Stimulated activated CD4-positive, alpha-beta T cell treated with anti-CD3 and anti-CD28 coated beads, TNF-alpha, amount 100 ng/mL, for 1 hour (primary cell): ENCODE results near the gene THSD4.

Experiments used
- DNase-seq, 3 donors: peaks; one replicate each; pipeline ENCODE4 v3.0.0-alpha.2; 2020; ENCODE audit warnings: low read depth in 3 of 3, low spot score in 1 of 3

Gene THSD4

DNA sequence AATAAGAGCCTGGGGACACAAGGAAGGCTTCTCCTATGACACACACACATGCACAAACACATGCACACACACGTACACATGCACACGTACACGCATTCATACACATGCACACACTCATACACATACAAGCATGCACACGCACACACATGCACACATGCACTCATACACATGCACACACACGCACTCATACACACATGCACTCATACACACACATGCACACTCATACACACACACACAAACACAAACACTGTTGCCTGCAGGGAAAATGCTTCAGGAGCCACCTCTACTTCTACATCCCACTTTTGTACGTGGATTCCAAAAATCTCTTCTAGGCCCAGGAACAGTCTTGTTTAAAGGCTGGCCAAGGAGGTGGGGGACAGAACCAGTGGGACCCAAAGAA lies 674.3 kb downstream of the THSD4 start:
- DNase-seq: no peak

DNA sequence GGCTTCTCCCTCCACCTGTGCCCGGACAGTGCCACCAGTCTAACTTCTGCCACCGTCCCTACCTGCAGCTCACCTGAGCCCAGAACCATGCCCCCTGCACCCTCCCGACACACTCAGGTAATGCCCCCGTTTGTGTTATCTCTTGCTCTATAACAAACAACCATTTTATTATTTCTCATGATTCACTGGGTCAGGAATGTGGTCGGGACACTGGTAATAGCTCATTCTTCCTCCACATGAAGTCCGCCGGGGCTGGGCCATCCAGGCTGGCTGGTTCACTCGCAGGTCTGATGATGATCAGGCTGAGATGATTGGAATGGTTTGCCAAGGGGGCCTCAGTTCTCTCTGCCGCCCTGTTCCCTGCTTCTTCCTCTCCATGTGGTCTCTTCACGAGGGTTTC lies 674.8 kb downstream of the THSD4 start:
- no peak for DNase-seq

GRCh38 chr15:71791975-71792374 lies 676.7 kb downstream of the THSD4 start:
- no peak for DNase-seq

GRCh38 chr15:71792521-71792920 lies 677.2 kb downstream of the THSD4 start:
- DNase-seq: no peak

DNA sequence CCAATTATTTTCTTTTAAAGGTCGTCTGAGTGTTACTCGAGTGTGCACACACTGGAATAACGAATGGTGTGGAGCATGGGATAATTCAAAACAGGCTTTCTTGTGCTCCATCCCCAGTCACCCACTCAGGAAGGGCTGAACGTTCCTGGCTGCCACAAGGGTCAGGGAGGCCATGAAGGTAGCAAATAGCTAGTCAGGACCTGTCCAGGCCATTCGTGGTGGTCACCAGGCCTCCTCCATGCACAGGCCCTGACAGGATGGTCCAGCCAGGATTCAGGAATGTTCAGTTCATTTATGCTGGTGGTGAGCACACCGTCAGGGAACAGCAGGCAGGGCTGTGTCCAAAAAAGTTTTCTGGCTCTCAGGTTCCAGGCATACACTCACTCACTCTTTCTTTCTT lies 683.4 kb downstream of the THSD4 start:
- no peak for DNase-seq

GRCh38 chr15:71800190-71800589 lies 684.9 kb downstream of the THSD4 start:
- DNase-seq: no peak

DNA sequence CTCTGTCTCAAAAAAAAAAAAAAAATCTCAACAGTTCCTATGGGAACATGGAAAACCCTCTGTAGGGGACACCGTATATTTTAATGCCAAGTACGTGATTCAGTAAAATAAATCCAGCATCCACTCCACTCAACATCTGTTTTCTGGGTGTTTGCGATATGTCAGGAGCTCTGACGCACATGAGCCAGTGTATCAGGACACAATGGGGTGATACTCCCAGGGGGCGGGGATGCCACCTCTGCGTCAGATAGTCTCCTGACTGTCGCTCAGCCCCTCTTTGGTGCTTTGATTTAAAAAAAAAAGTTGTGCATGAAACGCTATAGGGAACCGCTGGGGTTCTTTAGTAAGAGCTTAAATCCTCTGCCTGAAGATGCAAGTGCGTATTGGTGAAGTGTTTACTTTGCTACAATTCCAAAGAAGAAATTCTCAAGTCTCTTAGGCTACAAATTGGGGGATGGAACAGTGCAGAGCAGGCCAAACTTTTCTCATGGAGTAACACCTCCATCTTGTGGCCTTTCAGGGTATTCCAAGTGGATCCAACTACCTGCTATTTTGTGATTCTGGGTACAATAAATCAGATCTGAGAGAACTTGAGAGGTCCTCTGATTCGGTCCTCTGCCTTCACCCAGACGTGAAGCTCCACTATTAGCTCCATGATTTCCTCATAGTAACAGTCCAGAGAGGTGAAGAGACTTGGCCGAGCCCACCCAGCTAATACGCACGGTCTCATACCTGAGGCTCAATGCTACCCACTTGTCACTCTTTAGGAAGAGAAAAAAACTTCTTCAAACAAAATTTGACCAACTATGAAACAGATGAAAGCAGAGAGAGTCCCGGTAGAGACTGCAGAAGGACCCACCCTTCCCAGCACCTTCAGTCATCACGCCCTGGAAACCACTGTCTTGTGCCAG lies 685.8 kb downstream of the THSD4 start:
- no peak for DNase-seq

- no peak for DNase-seq
Observed at GRCh38 chr15:71801935-71802655, 686.8 kb downstream of the THSD4 start.

DNA sequence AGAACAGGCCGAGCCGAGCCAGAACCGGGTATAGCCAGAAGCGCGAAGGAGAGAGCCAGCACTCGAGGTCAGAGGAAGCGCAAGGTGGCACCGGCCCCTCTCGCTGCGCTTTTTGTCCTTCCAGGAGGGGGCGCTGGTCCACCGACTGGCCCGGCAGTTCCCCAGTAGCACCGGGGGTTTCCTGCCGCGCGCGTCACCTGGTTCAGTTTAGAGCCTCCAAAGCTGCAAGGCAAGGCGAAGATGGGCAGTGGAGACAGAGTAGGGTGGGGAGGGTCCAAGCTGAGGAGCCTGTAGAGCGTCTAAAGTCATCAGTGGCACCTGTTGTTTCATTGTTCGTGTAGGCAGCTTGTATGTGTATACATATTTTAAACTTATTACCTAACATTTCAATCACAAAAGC lies 687.5 kb downstream of the THSD4 start:
- no peak for DNase-seq

- no peak for DNase-seq
Observed at GRCh38 chr15:71804226-71804625, 689.0 kb downstream of the THSD4 start.

GRCh38 chr15:71804695-71805470 lies 689.6 kb downstream of the THSD4 start:
- no peak for DNase-seq

DNA sequence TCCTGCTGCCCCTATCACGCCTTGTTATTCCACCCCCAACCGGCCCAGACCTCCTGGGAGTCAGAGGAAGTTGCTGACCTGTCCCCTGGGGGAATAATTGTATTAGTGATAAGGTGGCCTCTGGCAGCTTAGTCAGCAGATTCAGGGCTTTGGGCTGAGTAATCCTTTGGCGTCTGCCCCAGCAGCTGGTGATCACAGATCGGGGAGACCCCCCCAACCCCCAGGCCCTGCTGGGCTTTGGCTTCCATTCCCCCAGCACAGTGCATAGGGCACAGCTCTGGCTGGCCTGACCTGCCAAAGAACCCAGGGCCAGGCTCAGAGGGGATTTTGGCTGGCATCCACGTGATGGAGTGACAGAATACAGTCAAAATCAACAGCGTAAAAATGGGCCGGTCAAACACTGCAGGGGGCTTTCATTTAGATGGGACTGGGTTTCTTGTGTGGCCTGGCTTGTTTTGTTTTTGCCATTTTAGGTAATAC lies 691.2 kb downstream of the THSD4 start:
- DNase-seq: no peak

DNA sequence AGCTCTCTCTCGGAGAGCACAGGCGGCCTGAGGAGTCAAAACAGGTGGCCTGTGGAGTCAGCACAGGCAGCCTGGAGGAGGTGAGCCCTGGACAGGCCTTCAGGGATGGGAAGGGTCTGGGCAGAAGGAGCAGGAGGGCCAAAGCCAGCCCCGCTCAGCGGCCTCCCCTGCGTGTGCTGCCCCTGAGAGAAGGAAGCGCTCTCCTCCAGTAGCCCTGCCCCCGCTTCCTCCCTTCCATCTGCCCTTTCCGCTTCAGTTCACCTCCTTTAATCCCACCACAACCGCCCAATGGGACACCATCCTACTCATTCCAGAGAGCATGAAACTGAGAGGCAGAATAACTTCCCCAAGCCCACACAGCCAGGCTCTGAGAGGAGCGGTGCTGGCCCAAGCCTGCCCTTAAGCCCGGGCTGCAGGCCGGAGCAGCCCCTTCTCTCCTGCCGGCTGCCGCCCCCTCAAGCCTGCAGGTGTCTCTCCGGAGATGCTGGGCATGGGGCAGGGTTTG lies 691.9 kb downstream of the THSD4 start:
- no peak for DNase-seq

DNA sequence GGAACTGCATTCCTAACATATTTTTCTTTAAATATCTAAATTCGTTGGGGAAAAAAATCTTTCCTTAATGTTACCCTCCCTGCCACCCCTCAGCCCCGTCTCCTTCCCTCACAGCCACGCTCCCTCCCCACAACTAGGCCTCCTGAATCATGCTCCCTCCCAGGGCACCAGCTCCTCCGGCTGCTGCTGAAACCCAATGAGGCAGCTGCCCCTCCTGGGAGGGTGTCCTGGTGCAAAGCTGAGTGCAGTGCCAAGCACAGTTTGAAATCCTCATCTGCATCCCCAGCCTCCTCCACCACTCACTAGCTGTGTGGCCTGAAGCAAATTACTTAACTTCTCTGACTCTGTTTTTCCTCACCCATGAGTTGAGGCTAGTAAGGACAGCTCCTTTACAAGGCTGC lies 692.4 kb downstream of the THSD4 start:
- no peak for DNase-seq

DNA sequence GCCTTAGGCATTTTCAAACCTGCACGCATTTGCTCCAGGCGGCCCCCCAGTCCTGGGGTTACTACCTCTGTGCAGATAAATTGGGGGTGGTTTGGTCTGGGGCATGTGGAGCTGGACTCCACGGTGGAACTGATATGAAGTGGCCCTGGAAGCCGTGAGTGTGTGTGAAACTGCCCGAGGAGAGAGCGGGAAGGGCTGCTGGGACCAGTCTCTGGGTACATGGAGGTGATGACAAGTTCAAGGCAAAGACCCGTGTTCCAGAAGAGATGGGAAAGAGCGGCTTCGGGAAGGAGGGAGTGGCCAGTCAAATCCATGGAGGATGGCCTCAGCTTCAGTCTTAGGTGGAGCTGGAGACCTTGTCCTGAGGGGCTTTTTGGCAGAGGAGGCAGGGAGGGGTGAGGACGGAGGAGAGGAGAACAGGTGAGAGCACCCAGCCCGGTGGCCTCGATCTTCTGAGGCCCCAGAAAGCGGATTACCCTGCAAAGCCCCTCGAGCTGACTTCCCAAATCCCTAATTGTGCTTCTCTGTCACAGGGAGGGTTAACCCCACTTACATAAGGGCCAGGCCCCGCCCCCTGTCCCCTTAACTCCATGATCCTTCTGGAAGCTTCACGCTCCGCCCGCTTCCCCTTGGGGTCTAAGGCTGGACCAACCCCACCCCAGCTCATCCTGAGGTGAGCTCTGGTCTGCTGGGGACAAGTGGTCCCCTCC lies 693.2 kb downstream of the THSD4 start:
- no peak for DNase-seq

DNA sequence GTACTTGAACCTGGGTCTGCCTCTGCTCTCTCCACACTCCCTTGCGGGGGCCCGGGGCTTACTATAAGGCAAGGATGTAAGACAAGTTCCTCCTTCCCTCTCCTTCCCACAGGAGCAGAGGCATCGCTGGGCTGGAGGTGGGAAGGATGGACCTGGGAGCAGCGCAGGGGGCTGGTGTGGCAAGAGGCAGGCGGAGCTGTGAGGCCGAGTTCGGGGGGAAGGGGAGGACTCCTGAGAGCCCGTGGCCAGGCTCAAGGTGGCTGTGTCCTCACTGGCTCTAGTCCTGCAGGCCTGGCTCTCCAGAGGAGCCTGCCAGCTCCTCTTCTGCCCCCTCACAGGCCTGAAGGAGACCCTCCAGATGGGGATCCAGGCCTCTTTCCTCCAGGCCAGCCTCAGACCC lies 694.1 kb downstream of the THSD4 start:
- no peak for DNase-seq

- no peak for DNase-seq
Observed at GRCh38 chr15:71810256-71811035, 695.2 kb downstream of the THSD4 start, which contains the start of gene NR2E3. Gene NR2E3 (plus strand): TSS chr15:71810554. CDS start chr15:71810744, 190 bp downstream.

- no peak for DNase-seq
Observed at GRCh38 chr15:71811036-71811736, 695.9 kb downstream of the THSD4 start.
